ENCODE results near the gene GPR78. TPM values are rescaled to one million over a fixed set of nuclear protein-coding genes. Genes with fewer than 3 reads are reported as not detected.
"Not testable (repeated sequence)": the region's sequence is repeated elsewhere in the genome, so short reads cannot be mapped to it uniquely, and the experiment has no call there.

Gene GPR78
- polyA plus RNA-seq, 1 donor = 0.75 TPM

DNA sequence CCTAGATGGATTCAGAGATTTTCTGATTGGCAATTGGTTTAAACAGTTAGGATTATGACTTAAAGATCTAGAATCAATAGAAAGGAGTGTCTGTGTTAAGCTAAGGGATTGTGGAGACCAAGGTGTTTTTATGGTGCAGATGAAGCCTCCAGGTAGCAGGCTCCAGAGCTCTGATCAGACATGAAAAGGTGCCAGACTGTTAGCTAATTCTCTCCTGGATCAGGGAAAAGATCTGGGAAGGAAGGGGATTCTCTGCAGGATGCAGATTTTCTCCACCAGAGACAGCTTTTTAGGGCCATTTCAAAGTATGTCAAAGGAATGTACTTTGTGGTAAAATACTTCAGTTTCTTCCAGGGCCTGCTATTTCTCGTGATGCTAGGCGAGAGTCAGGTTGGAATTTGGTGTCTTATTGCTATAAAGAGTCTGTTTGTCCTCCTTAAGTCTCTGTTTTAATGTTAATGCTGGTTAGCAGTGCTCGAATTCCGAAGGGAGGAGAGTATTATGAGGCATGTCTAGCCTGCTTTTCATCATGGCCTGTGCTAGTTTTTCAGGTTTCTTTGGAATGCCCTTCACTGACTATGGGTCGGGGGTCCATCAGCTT, 12.0 kb upstream of the GPR78 start:
- no peak for DNase-seq

GRCh38 chr4:8570201-8570600, 10.0 kb upstream of the GPR78 start:
- DNase-seq = no peak

- no peak for DNase-seq
These were observed 8.2 kb upstream of the GPR78 start for GRCh38 chr4:8571702-8572685.

DNA sequence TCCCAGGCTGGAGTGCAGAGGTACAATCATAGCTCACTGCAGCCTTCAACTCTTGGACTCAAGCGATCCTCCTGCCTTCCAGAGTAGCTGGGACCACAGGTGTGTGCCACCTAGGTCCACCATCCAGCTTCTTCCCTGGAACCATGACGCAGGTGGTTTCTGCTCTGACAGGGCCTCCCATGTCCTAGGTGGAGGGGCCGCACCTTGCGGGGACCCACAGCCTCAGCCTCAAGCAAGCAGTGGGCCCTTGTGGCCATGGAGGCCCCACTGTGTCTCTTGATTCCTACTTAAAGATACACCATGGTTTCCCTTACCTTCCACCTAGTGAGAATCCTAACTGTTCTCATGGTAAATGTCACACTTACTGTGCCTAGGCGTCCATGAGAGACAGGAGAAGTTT, 6.9 kb upstream of the GPR78 start:
- DNase-seq = no peak

DNA sequence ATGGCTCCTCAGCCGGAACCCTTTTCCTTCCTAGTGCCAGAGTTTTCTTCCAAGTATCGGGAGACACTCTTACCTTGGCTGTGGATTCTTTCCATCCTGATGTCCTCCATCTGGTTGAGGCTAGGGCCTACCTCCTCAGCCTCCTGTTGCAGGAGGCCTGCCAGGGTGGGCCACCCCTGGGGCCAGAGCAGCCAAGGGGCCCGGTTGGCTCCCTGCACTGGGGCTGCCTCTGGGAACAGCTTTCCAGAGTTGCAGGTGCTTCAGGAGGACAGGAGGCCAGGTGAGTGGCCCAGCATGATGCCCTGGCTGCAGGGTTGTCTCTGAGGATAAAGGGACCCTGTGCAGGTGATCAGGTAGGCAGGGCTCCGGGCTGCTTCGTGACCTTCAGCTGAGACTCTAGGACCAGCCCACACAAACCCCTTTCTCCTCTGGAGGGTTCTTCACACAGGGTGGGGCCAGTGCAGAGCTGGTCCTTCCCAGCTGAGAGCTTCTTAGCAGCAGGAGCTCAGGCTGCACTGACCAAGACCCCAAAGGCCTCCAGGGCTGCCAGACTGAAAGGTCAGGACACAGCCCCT, 5.3 kb upstream of the GPR78 start:
- DNase-seq = no peak

GRCh38 chr4:8575457-8575856, 4.7 kb upstream of the GPR78 start:
- DNase-seq = no peak

GRCh38 chr4:8576591-8576990, 3.6 kb upstream of the GPR78 start:
- not testable (repeated sequence) for DNase-seq

- no peak for DNase-seq
These were observed 3.1 kb upstream of the GPR78 start for GRCh38 chr4:8577046-8577445.

DNA sequence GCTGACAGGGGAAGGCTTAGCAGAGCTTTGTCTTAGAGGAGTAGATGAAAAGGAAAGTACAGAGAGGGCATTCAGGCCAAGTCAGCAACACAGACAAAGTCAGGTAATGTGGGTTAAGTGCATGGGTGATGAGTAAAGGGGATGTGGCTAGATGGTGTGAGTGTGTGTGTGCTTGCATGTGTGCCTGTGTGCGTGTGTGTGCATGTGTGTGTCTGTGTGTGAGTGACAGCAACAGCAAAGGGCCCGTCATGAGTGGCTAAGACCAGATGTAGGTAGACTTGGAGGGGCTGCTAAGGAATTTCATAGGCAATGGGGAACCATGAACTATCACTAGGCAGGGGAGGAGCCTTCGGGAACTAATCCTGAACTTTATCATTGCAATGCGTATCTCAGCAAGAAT, 2.2 kb upstream of the GPR78 start:
- DNase-seq = no peak

GRCh38 chr4:8578717-8579116, 1.5 kb upstream of the GPR78 start:
- no peak for DNase-seq

DNA sequence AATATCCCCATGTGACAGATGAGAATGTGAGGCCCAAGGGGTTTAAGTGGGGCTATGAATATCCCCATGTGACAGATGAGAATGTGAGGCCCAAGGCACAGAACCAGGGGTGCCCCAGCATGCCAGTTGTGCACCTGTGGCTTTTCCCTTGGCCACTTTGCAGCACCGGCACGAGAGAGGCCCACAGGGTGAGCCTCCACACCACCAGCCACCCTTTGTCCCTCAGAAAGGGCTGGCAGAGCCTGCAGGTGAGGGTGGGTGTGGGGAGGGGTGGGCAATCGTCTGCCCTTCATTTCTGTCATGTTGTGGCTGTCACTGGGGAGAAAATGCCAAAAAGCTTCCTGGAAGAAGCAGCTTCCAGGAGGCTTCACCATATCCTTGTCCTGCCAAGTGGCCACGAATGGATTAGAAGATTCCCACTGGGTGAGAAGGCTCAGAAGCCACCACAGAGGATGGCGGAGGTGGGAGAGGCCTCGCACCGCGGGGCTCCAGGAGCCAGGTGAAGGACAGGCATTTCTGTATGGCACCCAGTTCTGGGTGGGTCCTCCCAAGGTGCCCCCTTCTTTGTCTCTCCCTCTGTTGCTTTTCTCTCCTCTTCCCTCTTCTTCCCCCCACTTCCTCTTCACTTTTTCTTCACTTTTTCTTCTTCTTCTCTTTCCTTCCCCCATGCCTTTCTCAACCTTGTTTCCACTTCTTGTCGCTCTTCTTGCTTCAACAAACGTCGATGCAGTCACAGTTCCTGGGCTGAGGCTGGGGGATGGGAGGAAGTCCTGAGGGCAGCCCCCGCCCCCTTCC, 469 bp upstream of the GPR78 start:
- no peak for DNase-seq

DNA sequence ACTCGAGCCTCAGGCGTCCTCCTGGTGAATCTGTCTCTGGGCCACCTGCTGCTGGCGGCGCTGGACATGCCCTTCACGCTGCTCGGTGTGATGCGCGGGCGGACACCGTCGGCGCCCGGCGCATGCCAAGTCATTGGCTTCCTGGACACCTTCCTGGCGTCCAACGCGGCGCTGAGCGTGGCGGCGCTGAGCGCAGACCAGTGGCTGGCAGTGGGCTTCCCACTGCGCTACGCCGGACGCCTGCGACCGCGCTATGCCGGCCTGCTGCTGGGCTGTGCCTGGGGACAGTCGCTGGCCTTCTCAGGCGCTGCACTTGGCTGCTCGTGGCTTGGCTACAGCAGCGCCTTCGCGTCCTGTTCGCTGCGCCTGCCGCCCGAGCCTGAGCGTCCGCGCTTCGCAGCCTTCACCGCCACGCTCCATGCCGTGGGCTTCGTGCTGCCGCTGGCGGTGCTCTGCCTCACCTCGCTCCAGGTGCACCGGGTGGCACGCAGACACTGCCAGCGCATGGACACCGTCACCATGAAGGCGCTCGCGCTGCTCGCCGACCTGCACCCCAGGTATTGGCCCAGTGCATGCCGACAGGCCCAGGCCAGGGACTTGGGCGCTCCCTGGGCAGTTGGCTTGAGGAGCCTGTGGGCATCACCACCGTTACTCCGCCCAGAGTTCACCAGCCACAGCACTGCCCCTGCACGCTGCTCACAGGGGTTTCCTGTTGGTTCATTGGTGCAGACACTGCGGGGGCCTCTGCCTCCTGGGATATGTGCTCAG, 1.1 kb downstream of the GPR78 start:
- no peak for DNase-seq

GRCh38 chr4:8582016-8582415, 1.8 kb downstream of the GPR78 start:
- no peak for DNase-seq

- DNase-seq = no peak
These were observed 2.2 kb downstream of the GPR78 start for GRCh38 chr4:8582436-8582835.

GRCh38 chr4:8582941-8583654, 2.9 kb downstream of the GPR78 start:
- no peak for DNase-seq

DNA sequence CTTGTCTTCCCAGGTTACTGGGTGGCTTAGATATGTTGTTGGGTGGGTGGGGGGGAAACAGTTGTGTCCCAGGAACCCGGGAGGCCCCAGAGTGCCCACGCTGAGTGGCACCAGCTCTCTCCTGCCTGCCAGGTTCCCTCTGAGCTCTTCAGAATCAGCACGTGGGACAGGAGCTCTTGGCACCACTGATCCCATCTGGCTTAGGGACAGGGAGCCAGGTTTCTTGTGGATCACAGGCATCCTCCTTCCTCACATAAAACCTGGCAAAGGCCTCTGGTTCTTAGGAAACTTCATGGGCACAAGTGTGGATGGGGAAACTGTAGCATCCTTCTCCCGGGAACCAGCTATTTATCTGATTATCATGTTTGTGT, 3.4 kb downstream of the GPR78 start:
- DNase-seq = no peak

DNA sequence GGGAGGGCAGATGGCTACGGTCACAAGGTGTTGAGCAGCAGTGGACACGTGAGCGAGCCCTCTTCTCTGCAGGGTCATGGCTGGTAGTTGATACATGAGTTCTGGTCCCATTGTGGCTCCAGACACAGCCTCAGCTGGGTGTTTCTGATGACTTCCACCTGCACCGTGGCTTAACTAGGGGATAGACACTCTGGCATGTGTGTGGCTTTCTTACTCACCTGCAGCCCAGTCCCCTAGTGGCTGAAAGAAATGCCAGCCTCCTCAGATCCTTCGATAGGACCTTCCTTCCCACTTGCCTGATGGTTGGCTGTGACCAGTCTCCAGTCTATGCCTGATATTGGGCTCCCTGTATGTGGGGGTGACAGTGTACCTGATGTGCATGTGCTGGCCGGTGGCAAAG, 5.0 kb downstream of the GPR78 start:
- DNase-seq = no peak

GRCh38 chr4:8585721-8586212, 5.6 kb downstream of the GPR78 start:
- no peak for DNase-seq

DNA sequence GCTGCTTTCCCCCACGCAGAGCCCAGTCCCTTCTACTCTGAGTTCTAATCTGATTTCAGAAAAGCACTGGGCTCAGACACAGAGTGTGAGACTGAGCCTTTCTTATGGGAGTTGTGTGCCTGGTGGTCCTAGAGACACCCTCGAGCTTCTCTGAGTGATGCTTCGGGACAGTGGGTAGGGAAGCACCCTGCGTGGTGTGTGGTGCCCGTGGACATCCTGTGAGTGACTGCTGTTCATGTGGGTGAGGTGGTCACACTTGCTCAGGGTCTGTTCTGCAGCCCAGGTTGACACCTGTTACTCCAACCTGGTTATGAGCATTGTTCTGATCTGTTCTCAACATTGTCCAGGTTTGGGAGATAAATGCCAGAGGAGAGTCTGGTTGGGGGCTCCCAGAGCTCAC, 6.1 kb downstream of the GPR78 start:
- no peak for DNase-seq

DNA sequence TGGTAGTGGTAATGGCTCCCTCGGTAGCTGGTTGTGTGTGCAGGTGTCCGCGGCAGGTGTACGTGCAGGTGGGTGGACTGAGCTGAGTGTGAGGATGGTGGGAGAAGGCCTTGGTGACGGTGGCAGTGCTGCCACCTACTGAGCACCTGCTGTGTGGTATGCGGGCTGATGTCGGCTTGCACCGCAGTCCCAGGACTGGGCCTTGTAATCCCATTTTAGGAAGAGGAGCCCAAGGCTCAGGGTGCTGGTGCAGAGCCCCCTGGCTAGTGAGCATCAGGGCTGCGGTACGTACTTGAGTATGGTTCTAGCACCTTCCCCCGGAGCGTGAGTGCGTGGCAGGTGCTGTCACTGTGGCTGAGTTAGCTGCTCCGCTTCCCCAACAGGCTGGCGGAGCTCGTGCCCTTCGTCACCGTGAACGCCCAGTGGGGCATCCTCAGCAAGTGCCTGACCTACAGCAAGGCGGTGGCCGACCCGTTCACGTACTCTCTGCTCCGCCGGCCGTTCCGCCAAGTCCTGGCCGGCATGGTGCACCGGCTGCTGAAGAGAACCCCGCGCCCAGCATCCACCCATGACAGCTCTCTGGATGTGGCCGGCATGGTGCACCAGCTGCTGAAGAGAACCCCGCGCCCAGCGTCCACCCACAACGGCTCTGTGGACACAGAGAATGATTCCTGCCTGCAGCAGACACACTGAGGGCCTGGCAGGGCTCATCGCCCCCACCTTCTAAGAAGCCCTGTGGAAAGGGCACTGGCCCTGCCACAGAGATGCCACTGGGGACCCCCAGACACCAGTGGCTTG, 6.7 kb downstream of the GPR78 start:
- no peak for DNase-seq
